Measurements from ENCODE around the gene DAZAP1. TPM values are rescaled to one million over a fixed set of nuclear protein-coding genes. Genes with fewer than 3 reads are reported as not detected.

DAZAP1 gene
- total RNA-seq, 4 donors from 2014 or later = 41.5 to 75.4 (median 49.2) TPM

DNA sequence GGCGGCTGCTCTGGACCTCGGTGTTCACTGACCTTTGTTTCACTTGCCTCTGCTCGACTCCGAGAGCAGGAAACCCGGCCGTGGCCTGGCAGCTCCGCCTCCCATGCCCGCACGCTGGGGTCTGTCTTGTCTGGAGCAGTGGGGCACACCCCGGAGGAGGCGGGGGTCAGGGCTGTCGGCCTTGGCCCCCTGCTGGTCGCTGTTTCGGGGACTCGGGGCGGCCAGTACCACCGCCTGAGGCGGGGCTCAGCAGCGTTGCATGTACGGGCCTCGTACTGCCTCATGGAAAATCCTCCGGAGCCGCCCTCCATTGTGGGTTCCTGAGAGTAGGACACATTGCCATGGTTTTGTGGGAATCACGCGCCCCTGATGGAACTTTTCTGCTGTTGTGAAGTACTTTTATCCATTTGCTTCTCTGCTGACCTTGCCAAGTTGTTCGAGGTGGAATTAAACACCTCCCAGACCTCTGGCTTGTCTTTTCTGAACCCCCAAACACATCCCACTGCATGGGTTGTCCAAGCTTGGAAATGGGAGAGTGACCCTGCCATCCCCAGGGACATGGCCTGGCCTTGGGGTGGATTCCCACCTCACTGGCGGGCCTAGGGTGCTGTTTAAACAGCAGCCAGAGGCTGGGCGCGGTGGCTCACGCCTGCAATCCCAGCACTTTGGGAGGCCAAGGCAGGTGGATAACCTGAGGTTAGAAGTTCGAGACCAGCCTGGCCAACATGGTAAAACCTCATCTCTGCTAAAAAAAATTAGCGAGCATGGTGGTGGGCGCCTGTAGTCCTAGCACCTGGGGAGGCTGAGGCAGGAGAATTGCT lies 29.2 kb upstream of the DAZAP1 start:
- no peak overlapping the region for H3K4me3 ChIP-seq
- H3K27me3 ChIP-seq = no peaks in the 10 kb centered on the region
- TF ChIP-seq POLR2AphosphoS5 (IDR thresholded peaks at IDR 0.05) (no peak), EP300 (IDR thresholded peaks at IDR 0.05) (no peak), POLR2A (IDR thresholded peaks at IDR 0.05) (no peak)
- TF ChIP-seq, protein P1, sequence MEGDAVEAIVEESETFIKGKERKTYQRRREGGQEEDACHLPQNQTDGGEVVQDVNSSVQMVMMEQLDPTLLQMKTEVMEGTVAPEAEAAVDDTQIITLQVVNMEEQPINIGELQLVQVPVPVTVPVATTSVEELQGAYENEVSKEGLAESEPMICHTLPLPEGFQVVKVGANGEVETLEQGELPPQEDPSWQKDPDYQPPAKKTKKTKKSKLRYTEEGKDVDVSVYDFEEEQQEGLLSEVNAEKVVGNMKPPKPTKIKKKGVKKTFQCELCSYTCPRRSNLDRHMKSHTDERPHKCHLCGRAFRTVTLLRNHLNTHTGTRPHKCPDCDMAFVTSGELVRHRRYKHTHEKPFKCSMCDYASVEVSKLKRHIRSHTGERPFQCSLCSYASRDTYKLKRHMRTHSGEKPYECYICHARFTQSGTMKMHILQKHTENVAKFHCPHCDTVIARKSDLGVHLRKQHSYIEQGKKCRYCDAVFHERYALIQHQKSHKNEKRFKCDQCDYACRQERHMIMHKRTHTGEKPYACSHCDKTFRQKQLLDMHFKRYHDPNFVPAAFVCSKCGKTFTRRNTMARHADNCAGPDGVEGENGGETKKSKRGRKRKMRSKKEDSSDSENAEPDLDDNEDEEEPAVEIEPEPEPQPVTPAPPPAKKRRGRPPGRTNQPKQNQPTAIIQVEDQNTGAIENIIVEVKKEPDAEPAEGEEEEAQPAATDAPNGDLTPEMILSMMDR (IDR thresholded peaks at IDR 0.05) = no peak
- no peak overlapping the region for H3K27ac ChIP-seq
- H3K4me1 ChIP-seq = peaks cover 9% of the 10 kb centered on the region
- DNase-seq (ENCODE audit: low spot score in 2 of 2) = no peak
- H3K36me3 ChIP-seq = peaks cover 34% of the 10 kb centered on the region
- 97% methylated on average over 10 of the region's 33 CpGs for WGBS
- H3K9me3 ChIP-seq = no peaks in the 10 kb centered on the region

DNA sequence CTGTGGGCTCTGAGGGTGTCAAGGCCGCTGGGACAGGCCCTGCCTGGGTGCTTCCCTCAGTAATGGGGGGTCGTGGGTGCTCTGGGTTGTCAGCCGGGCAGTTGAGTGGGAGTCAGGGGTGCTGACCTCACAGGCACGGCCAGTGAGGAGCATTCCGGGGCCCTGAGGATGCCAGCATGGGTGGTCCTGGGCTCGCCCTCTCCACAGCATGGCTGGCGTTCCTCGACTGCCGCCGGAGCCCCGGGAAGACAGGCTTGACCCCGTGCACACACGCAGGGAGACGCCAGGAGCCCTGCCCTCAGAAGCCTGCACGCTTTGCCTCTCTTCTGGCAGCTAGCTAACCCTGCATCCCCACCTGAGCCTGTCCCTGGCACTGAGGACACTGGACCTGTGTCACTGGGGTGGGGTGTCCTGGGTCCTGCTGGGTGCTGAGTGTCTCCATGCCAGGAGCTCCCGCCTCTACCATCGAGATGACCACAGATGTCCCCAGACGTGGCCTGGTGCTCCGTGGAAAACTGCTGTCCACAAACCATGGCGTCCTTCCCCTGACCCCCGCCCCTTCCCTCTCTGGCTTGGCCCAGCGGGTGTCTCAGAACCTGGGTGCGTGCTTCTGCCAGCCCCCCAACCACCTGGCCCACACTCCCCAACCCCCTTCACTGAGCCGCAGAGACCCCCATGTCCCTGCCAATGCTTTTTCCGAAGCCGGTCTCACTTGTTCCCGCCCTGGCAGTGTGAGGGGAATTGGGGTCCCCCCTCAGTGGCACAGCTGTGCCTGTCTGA lies 28.1 kb upstream of the DAZAP1 start:
- 54% methylated on average over 15 of the region's 27 CpGs for WGBS
- TF ChIP-seq POLR2A (IDR thresholded peaks at IDR 0.05) (no peak), EP300 (IDR thresholded peaks at IDR 0.05) (no peak), POLR2AphosphoS5 (IDR thresholded peaks at IDR 0.05) (no peak)
- TF ChIP-seq, protein P1 (IDR thresholded peaks at IDR 0.05) = no peak

DNA sequence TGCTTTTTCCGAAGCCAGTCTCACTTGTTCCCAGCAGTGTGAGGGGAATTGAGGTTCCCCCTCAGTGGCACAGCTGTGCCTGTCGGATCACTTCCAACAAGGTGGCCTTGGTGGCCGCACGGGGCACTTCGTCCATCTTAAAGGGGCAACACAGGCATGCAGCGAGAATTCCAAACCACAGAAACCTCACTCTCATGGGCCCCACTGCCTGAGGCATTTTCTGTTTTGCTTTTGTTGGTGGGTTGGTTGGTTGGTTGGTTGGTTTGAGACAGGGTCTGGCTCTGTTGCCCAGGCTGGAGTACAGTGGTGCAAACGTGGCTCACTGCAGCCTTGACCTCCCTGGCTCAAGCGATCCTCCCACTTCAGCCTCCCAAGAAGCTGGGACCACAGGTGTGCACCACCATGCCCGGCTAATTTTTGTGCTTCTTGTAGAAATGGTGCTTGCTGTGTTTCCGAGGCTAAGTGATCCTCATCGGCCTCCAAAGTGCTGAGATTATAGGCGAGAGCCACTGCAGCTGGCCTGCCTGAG lies 27.4 kb upstream of the DAZAP1 start:
- DNase-seq (ENCODE audit: low spot score in 2 of 2) = no peak
- no peak overlapping the region for H3K27ac ChIP-seq
- H3K9me3 ChIP-seq = no peaks in the 10 kb centered on the region
- TF ChIP-seq POLR2A (IDR thresholded peaks at IDR 0.05) = no peak
- TF ChIP-seq EP300 (IDR thresholded peaks at IDR 0.05) = no peak
- TF ChIP-seq, protein P1 (IDR thresholded peaks at IDR 0.05) = no peak
- TF ChIP-seq POLR2AphosphoS5 (IDR thresholded peaks at IDR 0.05) = no peak
- H3K36me3 ChIP-seq = peaks cover 20% of the 10 kb centered on the region
- no peak overlapping the region for H3K4me3 ChIP-seq
- WGBS = 80% methylated on average over 7 of the region's 12 CpGs
- peaks cover 19% of the 10 kb centered on the region for H3K4me1 ChIP-seq
- H3K27me3 ChIP-seq = no peaks in the 10 kb centered on the region

More for the DNA sequence above, 28.1 kb upstream of the DAZAP1 start:
- no peaks in the 10 kb centered on the region for H3K27me3 ChIP-seq
- H3K4me1 ChIP-seq = peaks cover 12% of the 10 kb centered on the region
- H3K36me3 ChIP-seq = peaks cover 22% of the 10 kb centered on the region
- DNase-seq (ENCODE audit: low spot score in 2 of 2) = no peak
- no peak overlapping the region for H3K27ac ChIP-seq
- no peak overlapping the region for H3K4me3 ChIP-seq
- no peaks in the 10 kb centered on the region for H3K9me3 ChIP-seq

DNA sequence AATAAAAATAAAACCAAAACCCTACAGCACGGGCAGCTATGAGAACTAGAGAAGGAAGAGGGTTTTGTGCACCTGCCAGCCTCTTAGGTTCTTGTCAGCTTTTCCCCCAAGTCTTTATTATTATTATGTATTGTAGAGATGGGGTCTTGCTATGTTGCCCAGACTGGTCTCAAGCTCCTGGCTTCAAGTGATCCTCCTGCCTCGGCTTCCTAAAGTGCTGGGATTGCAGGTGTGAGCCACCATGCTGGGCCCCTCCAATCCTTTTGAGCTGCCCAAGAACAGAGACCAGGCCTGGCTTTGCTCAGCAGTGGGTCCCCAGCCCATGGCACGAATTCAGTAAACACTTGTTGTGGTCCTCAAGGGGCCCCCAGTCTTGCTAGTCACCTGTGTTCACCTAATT lies 25.1 kb upstream of the DAZAP1 start:
- no peak for DNase-seq (ENCODE audit: low spot score in 2 of 2)
- H3K27me3 ChIP-seq = no peaks in the 10 kb centered on the region
- H3K4me3 ChIP-seq = no peak overlapping the region
- no peak overlapping the region for H3K27ac ChIP-seq
- H3K36me3 ChIP-seq = peaks cover 10% of the 10 kb centered on the region
- peaks cover 41% of the 10 kb centered on the region for H3K4me1 ChIP-seq
- TF ChIP-seq EP300 (IDR thresholded peaks at IDR 0.05) (no peak), POLR2AphosphoS5 (IDR thresholded peaks at IDR 0.05) (no peak), POLR2A (IDR thresholded peaks at IDR 0.05) (no peak)
- TF ChIP-seq, protein P1 (IDR thresholded peaks at IDR 0.05) = no peak
- no peaks in the 10 kb centered on the region for H3K9me3 ChIP-seq
- WGBS = 76% methylated on average over 3 of the region's 3 CpGs

DNA sequence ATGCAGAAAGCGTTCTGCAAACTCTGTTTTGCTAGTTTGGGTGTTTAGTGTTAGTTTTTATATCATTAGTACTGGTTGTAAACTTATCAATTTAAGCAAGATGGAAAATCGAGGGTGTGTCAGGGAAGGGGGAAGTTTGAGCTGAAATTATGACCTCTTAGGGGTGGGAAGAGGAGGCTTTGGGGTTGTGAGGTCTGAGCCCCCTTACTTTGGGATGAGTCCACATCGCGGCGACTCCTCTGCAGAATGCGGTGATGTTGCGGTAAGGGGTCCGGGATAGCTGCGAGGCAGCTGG lies 24.4 kb upstream of the DAZAP1 start:
- H3K9me3 ChIP-seq = no peaks in the 10 kb centered on the region
- H3K27ac ChIP-seq = no peak overlapping the region
- no peaks in the 10 kb centered on the region for H3K27me3 ChIP-seq
- TF ChIP-seq, protein P1 (IDR thresholded peaks at IDR 0.05) = no peak
- TF ChIP-seq EP300 (IDR thresholded peaks at IDR 0.05) = no peak
- no peak for TF ChIP-seq POLR2AphosphoS5 (IDR thresholded peaks at IDR 0.05)
- no peak for TF ChIP-seq POLR2A (IDR thresholded peaks at IDR 0.05)
- no peak for DNase-seq (ENCODE audit: low spot score in 2 of 2)
- WGBS = 14% methylated on average over 9 of the region's 9 CpGs
- H3K4me3 ChIP-seq = peak overlapping the region; percentile 87
- H3K4me1 ChIP-seq = peaks cover 46% of the 10 kb centered on the region
- peaks cover 6% of the 10 kb centered on the region for H3K36me3 ChIP-seq

All from suprapubic skin (tissue), 4 donors.